Measurements from ENCODE around the gene EFNA5.

Gene EFNA5

DNA sequence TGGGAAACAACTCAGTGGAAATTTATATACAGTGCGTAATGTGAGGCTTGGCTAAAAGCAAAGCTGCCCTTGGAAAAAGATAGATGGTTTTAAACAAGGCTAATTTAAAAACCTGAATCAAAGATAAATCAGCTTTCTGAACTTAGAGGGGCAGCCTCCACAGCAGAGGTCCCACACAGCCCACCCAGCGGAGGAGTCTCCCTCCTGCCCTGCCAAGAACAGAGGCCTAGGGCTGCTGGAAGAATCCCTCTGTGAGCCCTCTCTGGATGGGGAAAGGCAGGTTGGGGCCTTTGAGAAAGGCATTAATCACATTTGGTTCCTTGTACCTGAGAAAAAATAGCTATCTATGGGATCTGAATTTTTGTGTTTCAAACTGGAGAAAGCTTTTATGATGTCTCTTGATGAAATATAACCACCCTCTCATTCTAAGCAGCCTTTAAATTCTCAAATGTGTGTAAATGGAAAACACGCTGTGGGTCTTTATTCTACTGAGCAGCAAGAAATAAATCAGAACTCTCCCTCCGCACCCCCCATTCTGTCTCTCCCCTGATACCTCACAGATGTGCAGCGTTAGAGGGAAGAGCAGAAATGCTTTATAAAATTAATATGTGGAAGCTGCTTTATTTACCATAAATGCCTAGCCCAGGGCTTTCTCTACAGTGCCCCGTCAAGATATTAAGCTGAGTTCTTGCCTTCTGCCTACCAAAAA lies 329.2 kb downstream of the EFNA5 start:
- in situ Hi-C loops (cut with MboI; ENCODE audit: low pct_unique_long_range_greater_than_20kb, low sequenced_read_pairs), result no loop called here

DNA sequence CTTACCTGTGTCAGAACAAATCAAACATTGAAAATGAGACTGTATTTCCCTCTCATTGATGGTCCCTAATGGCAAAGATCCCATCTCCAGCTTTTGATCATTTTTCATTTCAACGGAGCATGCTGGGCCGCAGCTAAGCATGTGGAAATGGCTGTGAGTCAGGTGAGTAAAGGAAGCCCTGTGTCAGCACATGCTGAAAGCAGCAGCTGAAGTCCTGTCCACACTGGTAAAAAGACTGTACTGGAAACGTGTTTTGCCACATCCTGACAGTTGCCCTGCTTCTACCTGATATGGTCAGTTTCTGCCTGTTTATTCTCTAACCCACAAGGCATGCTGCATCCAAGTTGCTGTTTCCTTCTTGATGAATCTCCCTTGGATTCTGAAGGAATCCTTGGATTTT lies 330.1 kb downstream of the EFNA5 start:
- no peak for DNase-seq
- in situ Hi-C loops (cut with MboI; ENCODE audit: low pct_unique_long_range_greater_than_20kb, low sequenced_read_pairs), result no loop called here

More for the DNA sequence above, 329.2 kb downstream of the EFNA5 start:
- no peak for DNase-seq

- in situ Hi-C loops (cut with MboI; ENCODE audit: low pct_unique_long_range_greater_than_20kb, low sequenced_read_pairs), result no loop called here
- DNase-seq, result no peak
Observed at GRCh38 chr5:107338335-107338734, 332.4 kb downstream of the EFNA5 start.

- DNase-seq, result no peak
- in situ Hi-C loops (cut with MboI; ENCODE audit: low pct_unique_long_range_greater_than_20kb, low sequenced_read_pairs), result no loop called here
Observed at GRCh38 chr5:107337281-107337680, 333.5 kb downstream of the EFNA5 start.

DNA sequence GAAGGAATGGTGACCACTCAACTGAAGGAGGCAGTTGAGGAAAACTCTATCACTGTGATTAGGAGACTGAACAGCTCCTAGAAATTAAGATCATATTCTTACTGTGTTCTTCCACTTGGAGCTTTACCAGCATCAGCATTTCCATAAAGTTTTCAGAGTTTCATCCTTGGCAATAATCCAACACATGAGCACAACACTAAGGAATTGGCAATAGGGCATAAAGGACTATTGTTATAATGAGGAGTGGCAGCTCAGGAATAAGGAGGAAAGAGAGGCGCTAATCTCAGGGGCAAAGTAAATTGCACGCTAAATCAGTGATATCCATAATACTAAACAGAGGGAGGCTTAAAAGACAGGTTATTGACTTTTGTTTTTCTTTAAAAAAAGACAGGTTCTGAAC lies 338.9 kb downstream of the EFNA5 start:
- DNase-seq, result no peak
- in situ Hi-C loops (cut with MboI; ENCODE audit: low pct_unique_long_range_greater_than_20kb, low sequenced_read_pairs), result no loop called here

DNA sequence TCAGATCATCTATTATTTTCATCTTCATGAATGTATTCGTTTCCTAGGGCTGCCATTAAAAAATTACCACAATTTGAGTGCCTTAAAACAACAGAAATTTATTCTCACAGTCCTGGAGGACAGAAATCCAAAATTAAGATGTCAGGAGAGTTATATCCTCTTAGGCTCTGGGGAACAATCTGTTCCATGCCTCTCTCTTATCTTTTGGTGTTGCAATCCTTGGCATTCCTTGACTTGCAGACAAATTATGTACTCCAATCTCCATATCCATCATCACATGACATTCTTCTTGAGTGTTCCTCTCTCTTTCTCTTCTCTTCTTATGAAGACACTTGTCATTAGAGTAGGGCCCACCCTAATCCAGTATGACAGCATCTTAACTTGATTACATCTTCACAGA lies 339.4 kb downstream of the EFNA5 start:
- in situ Hi-C loops (cut with MboI; ENCODE audit: low pct_unique_long_range_greater_than_20kb, low sequenced_read_pairs), result no loop called here
- DNase-seq, result no peak

DNA sequence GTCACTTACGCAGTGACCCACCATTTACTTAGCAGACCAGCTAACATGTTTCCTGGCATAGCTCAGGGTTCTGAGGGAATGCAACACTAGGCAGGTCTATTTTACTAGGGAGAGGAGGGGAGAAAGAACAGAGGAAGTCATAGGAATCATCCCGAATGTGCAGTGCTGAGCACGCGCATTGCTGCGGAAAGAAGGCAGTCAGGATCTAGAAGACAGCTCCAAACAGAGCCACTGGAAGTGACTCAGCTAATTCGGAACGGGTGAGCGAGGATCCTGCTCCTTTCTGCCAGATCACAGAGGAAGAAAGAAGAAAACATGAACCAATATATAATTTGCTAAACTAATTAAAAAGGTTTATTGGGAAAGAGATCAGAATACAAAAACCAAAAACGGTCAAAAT lies 339.8 kb downstream of the EFNA5 start:
- no peak for DNase-seq
- in situ Hi-C loops (cut with MboI; ENCODE audit: low pct_unique_long_range_greater_than_20kb, low sequenced_read_pairs), result no loop called here

- no peak for DNase-seq
- in situ Hi-C loops (cut with MboI; ENCODE audit: low pct_unique_long_range_greater_than_20kb, low sequenced_read_pairs), result no loop called here
Observed at GRCh38 chr5:107329850-107330249, 340.9 kb downstream of the EFNA5 start.

Data from KBM-7 (cell line).